ENCODE data around the gene DUSP22.
"Not testable (repeated sequence)": the region's sequence is repeated elsewhere in the genome, so short reads cannot be mapped to it uniquely, and the experiment has no call there.

- TF ChIP-seq POLR2A, CTCF, POLR2AphosphoS5, EP300 (IDR thresholded peaks at IDR 0.05): not testable (repeated sequence)
Measured at GRCh38 chr6:285902-286301, 6.4 kb upstream of the DUSP22 start.

Measured in stomach (tissue), 4 donors.